HL-60 (cell line): ENCODE measurements around the gene PTCHD4.

Experiments used
- POLR2AphosphoS5 ChIP-seq: IDR thresholded peaks from 2 replicates; pipeline ENCODE4 v1.6.1; 2012; ENCODE audit warnings: low read depth
- SPI1 ChIP-seq: IDR thresholded peaks from 2 replicates; pipeline ENCODE4 v1.6.1; 2012; ENCODE audit warnings: low read depth, mild to moderate bottlenecking, borderline replicate concordance
- TF ChIP-seq, protein P1 (sequence below): IDR thresholded peaks from one replicate; pipeline ENCODE4 v1.5.1; 2011; ENCODE audit warnings: low read length, control low read depth, inconsistent platforms; ENCODE audit not compliant: insufficient read depth

- TF ChIP-seq, protein P1, sequence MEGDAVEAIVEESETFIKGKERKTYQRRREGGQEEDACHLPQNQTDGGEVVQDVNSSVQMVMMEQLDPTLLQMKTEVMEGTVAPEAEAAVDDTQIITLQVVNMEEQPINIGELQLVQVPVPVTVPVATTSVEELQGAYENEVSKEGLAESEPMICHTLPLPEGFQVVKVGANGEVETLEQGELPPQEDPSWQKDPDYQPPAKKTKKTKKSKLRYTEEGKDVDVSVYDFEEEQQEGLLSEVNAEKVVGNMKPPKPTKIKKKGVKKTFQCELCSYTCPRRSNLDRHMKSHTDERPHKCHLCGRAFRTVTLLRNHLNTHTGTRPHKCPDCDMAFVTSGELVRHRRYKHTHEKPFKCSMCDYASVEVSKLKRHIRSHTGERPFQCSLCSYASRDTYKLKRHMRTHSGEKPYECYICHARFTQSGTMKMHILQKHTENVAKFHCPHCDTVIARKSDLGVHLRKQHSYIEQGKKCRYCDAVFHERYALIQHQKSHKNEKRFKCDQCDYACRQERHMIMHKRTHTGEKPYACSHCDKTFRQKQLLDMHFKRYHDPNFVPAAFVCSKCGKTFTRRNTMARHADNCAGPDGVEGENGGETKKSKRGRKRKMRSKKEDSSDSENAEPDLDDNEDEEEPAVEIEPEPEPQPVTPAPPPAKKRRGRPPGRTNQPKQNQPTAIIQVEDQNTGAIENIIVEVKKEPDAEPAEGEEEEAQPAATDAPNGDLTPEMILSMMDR: no peak
- TF ChIP-seq POLR2AphosphoS5: no peak
- TF ChIP-seq SPI1: no peak
Measured at GRCh38 chr6:48136856-48137255, 25.9 kb upstream of the PTCHD4 start.
